ENCODE data around the gene BZW2.

- TF ChIP-seq, protein P1, sequence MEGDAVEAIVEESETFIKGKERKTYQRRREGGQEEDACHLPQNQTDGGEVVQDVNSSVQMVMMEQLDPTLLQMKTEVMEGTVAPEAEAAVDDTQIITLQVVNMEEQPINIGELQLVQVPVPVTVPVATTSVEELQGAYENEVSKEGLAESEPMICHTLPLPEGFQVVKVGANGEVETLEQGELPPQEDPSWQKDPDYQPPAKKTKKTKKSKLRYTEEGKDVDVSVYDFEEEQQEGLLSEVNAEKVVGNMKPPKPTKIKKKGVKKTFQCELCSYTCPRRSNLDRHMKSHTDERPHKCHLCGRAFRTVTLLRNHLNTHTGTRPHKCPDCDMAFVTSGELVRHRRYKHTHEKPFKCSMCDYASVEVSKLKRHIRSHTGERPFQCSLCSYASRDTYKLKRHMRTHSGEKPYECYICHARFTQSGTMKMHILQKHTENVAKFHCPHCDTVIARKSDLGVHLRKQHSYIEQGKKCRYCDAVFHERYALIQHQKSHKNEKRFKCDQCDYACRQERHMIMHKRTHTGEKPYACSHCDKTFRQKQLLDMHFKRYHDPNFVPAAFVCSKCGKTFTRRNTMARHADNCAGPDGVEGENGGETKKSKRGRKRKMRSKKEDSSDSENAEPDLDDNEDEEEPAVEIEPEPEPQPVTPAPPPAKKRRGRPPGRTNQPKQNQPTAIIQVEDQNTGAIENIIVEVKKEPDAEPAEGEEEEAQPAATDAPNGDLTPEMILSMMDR (IDR thresholded peaks at IDR 0.05; ENCODE audit: insufficient read depth, low read depth, low read length), result no peak
- TF ChIP-seq EZH2 (IDR thresholded peaks at IDR 0.05; ENCODE audit: insufficient read depth, low read length), result no peak
Observed at GRCh38 chr7:16708511-16708910, 62.5 kb downstream of the BZW2 start.
